GM18517 (cell line): ENCODE measurements around the gene CD70.
"Not testable (repeated sequence)": the region's sequence is repeated elsewhere in the genome, so short reads cannot be mapped to it uniquely, and the experiment has no call there.

Experiments used
- ATAC-seq: cut with Tn5 transposase; IDR thresholded peaks from one replicate; pipeline ENCODE4 v1.9.1; 2021; ENCODE audit warnings: mild to moderate bottlenecking, moderate library complexity; ENCODE audit not compliant: unreplicated experiment

CD70 gene

DNA sequence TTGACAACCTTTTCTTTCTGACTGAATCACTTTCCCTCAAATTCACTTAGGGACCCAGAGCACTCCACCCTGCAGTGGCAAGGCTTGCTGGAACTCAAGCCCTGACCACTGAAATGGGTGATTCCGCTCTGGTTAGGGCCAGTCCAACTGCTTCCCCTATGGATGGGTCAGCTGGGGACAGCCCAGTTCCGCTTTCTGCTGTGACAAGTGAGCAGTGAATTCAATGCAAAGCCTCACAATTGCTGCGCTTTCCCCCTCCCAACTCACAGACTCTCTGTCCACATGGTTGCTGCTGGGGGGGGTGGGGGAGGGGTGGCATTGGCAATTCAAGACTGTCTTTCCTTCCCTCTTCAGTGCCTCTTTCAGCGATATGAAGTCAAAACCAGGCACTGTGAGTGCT, 18.7 kb downstream of the CD70 start:
- ATAC-seq, result no peak

DNA sequence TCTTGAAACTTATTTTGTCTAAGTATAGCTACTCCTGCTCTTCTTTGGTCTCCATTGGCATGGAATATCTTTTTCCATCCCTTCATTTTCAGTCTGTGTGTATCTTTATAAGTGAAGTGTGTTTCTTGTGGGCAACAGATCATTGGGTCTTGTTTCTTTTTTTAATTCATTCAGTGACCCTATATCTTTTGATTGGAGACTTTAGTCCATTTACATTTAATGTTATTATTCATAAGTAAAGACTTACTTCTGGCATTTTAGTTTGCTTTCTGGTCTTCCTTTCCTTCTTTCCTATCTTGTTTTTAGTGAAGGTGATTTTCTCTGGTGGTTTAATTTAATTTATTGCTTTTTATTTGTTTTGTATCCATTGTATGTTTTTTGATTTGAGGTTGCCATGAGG, 19.8 kb downstream of the CD70 start:
- ATAC-seq, result no peak

DNA sequence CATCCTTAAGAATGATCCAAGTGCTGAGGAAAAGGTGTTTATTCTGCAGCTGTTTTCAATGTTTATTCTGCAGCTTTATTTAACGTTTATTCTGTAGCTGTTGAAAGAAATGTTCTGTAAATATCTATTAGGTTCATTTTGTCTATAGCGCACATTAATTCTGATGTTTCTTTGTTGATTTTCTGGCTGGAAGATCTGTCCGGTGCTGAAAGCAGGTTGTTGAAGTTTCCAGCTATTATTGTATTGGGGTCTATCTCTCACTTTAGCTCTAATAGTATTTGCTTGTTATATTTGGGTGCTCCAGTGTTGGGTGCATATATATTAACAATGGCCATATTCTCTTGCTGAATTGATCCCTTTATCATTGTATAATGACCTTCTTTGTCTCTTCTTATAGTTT, 20.2 kb downstream of the CD70 start:
- ATAC-seq, result no peak

DNA sequence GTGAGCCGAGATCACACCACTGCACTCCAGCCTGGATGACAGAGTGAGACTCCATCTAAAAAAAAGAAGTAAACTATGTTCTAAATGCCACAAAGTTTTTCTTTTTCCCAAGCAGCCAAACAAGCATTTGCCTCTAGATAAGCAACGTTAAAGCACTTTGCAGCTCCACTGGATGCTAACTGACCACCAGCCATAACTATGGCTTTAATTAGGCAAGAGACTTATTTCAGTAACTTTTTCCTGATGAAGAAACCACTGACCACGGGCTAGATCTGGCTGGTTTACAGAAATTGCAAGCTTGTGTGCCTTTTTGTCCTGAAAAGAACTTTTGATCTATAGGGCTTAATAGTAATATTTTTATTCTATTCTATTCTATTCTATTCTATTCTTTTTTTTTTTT, 22.1 kb downstream of the CD70 start:
- no peak for ATAC-seq

DNA sequence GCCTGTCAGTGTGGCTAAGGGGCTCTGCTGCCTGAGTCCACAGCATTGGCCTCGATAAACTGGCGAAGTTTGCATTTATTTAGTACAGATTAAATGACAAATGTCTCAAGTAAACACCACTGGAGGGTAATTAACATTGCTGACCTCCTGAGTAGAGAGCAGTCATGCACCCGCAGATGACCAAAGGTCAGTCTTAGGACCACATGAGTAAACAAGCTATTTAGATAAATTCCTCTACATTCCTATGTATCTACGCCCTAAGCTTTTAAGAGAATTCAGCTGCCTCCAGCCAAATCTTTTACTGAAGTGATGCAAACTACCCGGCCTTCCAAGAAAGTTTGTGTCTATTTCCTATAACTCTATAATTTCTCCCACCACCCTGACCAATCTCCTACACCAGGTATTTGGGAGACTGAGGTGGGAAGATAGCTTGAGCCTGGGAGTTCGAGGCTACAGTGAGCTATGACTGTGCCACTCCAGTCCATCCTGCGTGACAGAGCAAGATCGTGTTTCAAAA, 22.9 kb downstream of the CD70 start:
- ATAC-seq, result no peak

DNA sequence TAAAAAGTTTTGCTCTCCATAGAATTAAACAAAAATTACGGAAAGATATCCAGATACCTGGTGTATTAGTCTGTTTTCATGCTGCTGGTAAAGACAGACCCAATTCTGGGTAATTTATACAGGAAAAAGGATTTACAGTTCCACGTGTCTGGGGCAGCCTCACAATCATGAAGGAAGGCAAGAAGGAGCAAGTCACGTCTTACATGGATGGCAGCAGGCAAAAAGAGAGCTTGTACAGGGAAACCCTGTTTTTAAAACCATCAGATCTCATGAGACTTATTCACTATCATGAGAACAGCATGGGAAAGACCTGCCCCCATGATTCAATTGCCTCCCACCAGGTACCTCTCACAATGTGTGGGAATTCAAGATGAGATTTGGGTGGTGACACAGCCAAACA, 24.2 kb downstream of the CD70 start:
- ATAC-seq, result not testable (repeated sequence)

DNA sequence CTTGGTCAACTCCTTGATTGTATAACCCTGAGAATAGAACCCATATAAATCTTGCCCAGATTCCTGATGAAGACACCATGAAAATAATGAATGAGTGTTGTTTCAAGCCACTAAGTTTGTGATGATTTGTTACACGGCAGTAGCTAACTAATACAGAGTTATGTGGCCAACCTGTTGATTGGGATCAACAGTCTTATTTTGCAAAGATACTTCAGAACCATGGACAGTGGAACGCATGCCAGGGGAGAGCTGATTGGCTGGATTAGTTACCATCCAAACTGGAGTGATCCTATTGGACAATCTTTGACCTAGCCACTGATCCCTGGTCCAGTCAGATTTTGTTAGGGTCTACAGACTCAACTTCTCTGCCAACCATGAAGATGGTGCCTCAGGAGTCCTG, 26.6 kb downstream of the CD70 start:
- ATAC-seq, result no peak

DNA sequence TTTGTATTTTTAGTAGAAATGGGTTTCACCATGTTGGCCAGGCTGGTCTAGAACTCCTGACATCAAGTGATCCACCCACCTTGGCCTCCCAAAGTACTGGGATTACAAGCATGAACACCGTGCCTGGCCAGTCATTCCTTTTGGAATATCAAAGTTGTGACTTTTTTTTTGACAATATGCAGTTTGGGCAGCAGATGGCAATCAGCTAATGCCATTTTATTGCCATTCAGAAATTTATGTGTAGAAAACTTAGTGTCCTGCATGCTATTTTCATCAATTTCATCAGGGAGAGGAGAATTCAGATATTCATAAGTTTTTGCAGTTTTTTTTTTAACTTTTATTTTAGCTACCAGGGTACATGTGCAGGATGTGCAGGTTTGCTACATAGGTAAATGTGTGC, 28.5 kb downstream of the CD70 start:
- not testable (repeated sequence) for ATAC-seq

DNA sequence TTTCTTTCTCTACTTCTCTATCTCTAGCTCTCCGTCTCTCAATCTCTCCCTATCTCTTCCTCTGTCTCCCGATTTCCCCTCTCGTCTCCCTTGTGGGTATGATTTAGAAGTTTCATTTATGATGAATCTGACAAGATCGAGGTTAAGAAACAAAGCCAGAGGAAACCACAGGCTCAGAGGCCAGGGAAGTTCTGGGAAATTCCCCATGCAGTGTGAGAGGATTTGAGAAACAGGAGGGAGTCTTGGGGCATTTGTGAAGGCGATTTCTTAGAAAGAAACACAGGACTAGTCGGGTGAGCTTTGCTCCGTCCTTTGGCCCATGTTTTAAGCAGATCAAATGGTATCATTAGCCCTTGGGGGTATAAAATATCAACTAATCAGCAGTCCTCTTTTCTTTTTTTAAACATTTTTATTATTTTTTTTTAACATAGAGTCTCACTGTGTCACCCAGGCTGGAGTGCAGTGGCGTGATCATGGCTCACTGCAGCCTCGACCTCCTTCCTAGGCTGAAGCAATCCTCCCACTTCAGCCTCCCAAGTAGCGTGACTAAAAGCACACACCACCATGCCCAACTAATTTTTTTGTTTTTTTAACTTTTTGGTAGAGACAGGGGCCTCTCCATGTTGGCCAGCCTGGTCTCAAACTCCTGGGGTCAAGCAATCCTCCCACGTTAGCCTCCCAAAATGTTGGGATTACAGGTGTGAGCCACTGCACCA, 34.3 kb downstream of the CD70 start:
- ATAC-seq, result no peak

DNA sequence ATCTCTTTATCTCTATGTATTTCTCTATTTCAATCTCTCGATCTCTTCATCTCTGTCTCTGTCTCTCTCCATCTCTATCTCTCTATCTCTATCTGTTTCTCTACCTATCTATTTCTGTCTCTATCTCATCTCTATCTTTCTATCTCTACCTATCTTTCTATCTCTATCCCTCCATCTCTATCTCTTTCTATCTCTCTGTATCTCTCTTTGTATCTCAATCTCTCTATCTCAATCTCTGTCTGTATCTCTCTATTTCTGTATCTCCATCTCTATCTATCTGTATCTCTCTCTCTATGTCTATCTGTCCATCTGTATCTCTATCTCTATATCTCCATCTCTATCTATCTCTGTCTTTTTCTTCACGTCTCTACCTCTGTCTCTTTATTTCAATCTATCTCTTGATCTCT, 34.9 kb downstream of the CD70 start:
- no peak for ATAC-seq

DNA sequence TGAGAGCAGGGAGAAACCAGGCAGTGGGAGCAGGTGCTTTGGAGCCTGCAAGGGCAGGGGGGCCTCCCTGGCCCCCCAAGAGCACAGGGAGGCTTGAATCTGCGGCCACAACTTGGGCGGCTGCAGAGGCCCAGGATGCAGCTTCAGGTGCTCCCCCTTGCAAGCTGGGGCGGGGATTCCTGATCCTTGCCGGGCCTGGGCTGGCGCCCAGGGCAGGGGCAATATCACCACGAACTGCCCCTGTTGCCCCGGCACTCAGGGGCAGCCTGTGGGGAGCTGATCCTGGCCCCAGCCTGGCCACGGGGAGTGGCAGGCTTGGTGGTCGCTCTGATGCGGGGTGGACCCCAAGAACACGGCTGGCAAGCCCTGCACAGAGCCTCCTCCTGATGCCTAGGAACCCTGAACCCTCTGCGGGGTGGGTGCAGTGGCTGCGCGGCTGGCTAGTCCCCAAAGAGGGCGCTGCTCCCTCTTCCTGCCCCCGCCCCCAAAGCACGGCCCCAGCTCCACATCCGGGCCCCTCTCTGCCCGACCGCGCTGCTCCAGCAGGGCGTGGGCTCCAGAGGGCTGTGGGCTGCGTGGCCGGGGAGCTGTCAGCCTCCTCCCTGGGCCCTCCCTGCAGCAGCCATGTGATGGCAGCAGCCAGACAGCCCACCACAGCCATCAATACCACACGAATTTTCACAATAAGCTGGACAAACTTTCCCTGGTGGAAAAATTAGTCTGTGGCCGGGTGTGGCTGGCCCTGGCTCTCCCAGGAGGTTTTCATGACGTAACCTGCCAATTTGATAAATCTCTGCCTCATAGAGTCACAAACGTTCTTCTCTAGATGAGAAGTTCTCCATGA, 39.1 kb downstream of the CD70 start:
- no peak for ATAC-seq

DNA sequence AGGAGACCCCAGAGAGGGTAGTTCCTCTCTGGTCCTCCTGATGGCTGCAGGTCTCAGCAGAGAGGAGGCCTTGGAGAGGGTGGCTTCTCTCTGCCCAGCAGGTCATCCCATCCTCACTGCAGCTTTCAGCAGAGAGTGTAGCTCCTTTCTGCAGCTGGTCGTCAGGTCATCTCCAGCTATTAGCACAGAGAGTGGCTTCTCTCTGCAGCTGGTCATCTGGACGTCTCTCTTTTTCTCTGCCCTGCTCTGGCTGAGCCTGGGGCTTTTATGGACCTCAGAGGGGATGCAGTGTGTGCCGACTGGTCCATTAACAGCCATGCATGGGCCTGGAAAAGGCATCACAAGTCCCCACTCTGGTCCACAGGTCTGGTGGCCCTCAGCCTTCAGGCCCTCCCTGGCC, 39.9 kb downstream of the CD70 start:
- no peak for ATAC-seq

DNA sequence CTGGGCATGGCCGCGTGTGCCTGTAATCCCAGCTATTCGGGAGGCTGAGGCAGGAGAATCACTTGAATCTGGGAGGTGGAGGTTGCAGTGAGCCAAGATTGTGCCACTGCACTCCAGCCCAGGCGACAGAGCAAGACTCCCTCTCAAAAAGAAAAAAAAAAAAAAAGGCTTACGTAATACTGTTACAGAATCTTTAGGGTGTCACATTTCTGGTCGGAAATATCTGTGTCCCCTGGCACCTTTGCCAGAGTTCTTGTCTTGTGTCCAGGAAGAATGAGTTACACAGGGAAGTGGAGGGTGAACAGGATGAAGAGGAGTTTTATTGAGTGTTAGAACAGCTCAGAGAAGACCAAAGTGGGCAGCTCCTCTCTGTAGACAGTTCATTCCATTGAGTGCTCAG, 40.3 kb downstream of the CD70 start:
- ATAC-seq, result not testable (repeated sequence)

DNA sequence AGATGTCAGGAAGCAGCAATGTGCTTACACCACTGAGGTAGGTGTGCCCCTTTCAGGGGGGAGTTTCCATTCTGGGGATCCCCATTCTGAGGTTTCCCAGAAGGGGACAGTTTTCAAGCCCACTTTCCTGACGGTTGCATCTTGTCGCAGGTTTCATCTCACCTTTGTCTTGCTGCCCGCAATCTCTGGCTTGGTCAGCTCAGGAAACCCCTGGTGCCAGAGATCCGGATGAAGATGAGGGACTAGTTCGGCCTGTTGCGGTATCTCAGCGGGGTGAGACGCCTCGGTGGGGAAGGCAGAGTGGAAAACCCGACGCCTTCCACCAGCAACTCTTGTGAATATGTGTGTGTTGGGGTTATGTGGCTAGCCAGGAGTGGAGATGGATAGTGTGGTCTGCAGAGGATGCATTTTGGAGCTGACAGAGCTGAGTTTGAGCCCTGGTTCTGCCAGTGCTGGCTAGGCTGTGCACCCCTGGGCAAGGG, 47.0 kb downstream of the CD70 start:
- no peak for ATAC-seq

DNA sequence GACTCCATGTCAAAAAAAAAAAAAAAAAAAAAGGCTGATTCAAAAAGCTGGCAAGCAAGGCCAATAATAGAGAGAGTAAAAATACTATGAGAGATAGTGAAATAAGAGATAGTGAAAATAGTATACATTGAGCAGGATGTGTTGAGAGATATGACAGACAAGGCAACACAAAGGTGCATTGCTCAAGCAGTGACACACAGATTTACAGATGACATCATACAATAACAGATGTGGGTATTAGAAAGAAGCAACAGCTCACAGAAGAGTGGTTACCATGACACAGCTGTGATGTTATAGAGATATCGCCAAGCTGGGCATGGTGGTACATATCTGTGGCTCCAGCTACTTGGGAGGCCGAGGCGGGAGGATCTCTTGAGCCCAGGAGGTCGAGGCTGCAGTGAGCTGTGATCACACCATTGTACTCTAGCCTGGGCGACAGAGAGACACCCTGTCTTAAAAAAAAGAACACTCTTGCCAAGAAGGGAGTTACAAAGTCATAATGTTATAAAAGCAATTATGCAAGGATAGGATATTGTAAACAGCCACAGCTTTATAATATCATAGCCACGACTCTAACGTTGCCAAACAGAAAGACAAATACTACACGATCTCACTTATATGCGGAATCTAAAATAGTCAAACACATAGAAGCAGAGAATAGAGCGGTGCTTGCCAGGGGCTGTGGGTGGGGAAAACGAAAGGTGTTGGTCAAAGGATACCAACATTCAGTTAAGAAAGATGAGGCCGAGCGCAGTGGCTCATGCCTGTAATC, 49.8 kb downstream of the CD70 start:
- ATAC-seq, result no peak

DNA sequence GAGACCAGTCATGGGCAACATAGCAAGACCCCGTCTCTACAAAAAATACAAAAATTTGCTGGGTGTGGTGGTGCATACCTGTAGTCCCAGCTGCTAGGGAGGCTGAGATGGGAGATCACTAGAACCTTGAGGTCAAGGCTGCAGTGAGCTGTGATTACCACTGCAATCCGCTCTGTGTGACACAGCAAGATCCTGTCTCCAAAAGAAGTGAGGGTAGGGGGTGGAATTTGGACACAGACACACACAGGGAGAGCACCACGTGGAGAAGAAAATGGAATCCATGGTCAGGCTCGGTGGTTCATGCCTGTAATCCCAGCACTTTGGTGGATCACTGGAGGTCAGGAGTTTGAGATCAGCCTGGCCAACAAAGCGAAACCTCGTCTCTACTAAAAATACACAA, 51.4 kb downstream of the CD70 start:
- ATAC-seq, result no peak
